HG03565 (cell line): ENCODE results near the gene GBX1.

Source experiments
- ATAC-seq: cut with Tn5 transposase; IDR thresholded peaks from one replicate; pipeline ENCODE4 v1.9.1; 2021; ENCODE audit warnings: mild to moderate bottlenecking, moderate library complexity; ENCODE audit not compliant: unreplicated experiment

The GBX1 gene

DNA sequence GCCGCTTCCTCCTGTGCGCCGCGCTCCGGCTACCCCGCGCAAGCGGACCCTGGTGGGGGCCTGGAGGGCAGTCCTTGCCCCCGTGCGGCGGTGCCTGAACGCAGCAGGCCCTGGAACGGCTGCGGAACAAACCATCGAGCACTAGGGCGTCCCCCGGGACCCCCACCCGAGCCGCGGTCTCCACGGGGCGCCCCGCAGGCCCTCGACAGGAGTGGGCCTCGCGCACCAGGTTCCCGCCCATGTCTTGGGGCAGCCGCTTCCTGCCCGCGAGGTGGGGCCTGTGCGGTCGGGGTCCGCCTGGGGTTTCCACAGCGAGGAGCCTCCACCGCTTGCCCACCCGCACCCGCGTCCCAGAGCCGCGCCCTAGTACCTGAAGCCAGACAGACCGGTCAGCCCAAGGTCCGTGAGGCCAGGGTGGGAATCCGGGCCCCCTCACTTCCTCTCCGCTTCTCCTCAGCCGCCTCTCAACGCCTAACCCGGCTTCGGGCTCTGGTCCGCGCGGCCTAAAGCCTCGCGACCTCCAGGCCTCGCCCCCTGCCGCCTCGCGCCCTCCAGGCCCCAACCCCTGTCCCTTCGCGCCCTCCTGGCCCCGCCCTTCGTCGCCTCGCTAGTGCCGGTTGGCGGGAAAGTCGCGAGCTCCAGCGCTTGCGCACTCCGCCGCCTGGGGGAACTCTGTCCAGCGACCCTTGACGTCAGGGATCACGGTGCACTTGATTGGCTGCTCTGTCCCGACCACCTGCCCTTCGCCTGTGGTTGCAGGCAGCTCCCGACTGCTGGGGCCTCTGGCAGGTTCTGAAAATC lies 7.0 kb upstream of the GBX1 start:
- no peak for ATAC-seq

DNA sequence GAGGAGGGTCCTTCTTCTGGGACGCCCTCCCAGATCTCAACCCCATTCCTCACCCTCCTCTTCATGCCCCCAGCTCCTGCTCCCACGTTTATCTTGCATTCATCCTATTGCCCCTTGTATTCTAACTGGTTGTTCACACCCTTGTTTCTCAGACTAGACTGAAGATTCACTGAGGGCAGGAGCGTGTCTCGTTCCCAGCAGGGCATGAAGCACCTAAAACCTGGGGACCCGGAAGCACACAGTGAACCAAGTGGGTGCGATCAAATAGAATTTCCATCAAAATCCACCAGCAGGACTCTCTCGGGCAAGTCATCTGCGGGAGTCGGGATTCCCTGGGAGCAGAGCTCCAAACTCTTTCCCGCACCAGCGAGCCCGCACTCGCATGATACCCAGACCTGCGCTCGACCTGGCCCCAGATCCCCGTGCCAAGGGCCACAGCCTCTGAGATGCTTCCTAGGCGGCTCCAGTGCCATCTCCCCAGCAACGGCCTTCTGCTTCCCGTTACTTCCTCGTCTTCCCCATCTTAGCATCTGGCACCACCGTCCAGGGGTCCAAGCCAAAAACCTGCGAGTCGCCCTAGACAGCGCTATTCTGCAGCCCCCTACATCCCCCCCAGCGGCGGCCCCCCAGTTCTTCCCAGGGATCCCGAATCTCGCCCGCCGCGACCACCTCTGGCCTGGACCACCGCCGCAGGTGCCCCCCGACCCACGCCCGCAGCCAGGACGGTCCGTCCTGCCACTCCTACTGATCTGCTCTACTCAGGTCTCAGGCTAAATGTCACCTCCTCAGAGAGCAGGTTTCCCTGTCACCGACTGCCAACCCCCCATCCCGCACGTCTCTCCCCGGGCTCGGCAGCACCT lies 6.1 kb upstream of the GBX1 start:
- no peak for ATAC-seq

DNA sequence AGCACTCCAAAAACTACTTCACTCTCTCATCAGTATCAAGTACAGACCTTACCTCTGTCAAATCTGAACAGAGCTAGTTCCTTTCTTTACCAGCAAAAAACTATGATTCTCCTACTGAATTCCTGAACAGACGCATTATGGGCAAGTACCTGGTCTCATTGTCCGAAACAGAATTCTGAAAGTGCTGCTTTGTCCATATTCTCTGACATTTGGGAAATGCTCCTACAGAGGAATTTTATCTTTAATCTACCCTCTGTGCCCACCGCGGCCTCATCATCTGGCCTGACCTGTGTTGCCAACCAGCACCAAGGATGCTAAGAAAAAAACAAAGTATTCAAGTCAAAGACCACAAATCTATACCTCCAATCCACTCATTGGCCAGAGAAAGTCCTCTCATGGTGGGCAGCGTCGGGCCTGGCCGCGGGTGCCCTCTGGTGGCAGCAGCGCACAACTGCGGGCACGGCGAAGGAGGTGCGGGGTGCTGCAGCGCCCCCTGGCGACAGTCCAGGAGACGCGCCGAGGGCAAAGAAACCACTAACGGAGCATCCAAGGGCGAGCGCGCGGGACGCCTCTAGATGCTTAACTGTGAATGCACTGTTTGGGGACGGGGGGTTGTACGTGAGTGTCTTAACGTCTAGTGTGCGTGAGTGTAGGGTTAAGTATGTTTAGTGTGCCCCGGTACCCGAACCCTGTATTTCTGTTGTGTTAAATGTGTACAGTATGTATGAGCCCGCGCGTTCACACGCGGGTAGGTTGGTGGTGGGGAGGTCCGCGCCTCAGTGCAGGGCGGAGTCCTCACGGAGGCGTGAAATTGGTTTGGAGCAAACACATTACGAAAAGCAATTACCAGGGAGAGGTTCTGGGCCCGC lies 5.0 kb upstream of the GBX1 start:
- no peak for ATAC-seq

DNA sequence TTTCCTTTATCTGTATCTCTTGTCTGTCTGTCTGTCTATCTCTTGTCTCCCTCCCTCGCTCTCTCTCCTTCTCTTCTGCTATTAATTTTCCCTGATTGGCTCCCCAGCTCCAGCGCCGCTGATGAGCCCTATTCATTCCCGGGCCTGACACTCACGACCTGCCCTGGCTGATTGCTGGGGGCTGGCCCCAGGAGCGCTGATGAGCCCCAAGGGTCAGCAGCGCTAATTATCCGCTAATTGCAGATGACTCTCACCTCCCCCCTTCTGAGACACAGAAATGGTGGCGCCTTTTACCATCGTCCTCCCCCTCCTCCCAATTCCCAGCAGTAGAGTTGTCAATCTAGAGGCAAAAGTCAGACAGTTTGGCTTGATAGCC lies 1.3 kb upstream of the GBX1 start:
- ATAC-seq: no peak

DNA sequence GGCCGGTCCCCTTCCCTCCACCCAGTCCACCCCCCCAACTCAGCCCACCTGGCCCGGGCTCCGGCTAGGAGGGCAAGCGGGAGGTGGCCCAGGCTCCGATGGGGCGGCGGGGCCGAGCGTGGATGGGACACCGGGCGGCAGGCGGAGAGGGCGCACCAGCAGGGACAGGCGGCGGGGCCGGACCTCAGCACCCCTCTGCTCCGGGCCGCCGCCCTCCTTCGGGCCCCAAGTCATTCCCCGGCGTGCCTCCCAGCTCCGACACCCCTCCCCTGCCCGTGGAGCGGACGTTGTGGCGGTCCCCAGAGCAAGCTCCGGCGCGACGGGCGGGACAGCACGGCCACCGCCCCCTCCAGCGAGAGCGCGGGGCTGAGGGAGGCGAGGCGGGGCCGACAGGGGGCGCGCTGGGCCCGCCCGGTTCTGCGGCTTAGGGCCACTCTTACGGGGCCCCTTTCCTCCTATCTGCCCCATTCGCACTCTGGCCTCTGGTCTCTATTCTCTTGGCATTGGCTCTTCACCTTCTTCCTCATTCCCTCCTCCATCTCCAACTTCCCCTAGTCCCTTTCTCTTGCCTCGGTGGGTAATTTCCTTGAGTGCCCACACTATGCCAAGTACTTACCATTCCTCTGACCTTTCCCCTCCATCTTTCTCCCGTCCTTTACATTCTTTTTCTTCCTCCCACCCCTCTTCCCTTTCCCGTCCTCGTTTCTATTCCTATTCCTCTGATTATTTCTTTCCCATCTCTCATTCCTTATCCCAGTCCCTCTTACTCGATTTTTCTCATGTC lies 701 bp upstream of the GBX1 start:
- no peak for ATAC-seq

DNA sequence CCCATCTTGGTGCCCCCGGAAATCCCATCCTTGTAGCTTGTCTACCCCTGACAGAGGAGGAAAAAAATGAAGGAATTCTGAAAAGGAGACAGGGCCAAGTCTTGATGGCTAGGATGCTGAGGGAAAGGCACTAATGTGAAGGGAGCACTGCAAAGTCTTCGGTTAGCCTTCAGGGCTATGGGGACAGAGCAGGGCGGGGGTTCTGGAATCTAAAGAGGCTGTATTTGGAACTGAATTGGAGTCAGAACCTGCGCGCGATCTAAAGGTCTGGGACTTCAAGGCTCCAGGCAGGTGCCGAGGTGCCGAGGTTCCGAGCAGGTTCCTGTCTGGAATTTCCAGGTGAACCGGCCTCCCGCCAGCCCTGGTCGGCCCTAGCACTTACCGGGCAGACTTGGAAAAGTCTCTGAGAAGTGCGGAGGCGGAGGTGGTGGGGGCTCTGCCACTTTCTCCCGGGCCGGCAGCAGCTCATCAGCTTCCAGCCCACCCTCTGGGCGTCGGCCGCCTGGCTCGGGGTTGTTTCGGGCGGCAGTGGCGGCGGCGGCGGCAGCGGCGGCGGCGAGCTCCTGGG lies 781 bp downstream of the GBX1 start:
- ATAC-seq: no peak

DNA sequence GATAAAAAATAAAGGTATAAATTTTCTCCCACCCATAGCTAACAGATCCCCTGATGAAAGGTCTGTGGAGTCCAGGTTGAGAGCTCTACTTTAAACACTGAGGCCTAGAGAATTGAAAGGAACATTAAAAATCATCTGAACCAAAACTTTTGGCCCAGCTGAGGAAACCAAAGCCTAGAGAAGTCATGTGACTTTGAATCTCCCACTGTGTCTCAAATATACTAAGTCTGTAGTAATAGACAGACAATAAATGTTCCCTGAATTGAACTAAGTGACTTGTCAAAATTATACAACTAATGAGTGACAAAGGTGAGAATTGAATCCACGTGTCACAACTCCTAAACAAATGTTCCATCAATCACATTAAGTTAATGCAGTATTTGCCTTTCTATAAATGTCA lies 5.7 kb downstream of the GBX1 start:
- no peak for ATAC-seq

DNA sequence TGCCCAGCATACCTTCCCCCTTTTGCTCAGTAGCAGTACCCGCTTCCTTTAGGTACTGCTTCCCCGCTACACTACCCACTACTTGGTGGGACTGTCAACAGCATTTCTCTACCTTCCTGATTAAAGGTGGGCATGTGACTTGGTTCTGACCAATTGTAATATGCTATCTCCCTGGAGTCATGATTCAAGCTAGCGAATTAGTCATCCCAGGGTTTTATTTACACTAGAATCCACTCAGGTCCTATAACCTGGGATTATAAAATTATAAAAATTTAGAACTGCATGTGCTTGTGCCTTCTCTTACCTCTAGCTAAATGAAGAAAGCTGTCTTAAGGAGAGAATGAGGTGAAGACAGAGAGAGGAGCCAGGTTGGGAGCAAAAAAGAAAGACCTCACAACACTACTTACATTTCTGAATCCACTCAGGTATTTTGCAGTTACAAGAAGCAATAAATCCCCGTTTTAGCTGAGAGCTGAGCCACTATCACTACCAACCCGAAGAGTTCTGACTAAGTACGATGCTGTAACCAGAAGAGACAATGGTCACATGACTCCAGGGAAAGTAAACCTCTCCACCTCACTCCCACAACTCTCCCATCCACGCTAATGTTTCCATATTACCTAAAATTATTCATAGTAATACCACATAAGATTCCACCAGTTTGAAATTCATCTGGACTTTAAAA lies 9.7 kb downstream of the GBX1 start:
- ATAC-seq: no peak

DNA sequence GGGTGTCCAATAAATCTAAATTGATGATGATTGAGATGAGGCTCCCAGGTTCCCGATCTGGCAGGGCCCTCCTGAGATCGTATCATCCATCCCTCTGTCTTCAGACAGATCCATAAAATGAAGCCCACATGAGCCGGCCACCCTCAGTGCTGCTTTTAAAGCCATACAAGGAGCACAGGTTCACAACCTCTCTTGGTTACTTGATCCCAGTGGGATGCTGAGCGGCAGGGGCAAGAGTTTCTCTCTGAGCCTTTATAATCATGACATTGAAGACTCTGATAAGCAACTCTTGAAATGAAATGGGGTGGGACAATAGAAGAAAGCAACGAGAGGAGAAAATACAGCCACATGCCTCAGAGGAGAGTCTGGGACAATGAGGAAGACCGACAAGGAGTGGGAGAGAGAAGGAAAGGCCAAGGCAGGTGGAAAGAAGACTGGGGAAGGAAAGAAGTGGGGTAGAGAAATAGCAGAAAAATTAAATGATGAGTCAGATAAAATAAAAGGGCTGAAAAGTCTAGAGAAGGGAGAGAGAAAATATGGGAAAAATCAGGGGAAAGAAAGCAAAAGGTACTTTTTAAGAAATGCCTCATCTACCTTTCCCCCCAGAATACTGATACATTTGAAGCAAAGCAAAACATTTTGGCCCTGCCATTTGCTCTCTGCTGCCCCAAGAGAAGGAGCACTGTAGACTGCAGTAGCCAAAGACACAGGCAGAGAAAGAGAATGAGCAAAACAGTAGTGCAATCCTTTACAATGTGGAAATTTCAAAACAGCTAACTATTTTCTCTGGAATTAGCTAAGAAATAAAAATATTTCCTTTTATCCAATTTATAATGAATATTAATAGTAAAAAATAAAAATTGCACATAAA lies 14.6 kb downstream of the GBX1 start:
- no peak for ATAC-seq

DNA sequence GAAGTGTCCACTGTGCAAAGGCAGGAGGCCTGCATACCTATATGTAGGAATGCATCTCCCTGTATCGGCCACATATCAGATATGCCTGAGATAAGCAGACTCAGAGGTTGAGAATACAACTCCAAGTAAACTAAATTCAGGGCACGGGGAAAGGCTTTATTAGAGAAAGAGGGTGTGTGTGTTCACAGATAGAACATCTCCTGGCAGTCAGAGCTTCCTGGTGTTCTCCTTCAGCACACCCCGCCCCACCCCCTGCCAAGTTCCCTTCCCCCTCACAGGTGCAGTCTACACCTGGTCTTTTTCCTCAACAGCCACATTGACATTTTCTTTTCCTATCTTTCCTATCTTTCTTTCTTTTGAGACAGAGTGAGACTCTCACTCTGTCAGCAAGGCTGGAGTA lies 17.1 kb downstream of the GBX1 start:
- no peak for ATAC-seq

DNA sequence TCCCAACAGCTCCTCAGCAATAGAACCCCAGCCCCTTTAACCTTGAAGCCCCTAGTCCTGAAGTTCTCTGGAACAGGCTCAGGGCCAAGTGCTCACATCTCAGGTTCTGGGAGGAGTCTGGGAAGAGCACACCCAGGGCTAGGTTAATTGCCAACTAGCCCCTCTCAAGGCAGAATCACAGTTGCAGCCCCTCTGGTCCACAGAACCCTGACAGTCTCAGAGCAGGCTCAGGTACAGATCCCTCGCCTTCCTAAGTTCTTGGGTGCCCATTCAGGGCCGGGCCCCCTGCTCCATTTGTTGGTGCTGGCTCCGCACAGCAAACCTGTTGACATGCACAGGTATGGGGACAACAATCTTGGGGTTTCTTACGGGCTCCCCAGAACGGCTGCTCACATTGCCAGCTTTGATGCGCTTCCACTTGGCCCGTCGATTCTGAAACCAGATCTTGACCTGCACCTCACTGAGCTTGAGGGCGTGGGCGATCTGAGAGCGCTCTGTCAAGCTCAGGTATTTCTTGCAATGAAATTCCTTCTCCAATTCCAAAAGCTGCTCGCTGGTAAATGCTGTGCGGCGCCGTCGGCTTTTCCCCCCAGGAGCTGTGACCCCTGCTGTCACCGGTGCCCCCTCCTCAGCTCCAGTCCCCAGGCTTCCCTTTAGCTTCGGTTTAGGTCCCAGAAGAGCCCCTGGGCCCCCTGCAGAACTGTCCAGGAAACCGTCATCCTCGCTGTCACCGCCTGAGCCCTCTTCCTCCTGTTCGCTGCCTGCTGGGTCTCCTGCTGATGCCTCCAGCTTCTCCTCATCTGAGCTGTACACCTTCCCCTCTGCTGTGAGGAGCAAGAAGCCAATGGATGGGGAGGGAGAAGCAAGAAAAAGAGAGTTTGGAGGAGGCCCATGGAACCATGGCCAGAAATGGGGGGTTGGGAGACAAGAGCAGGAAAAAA lies 18.9 kb downstream of the GBX1 start:
- ATAC-seq: no peak

DNA sequence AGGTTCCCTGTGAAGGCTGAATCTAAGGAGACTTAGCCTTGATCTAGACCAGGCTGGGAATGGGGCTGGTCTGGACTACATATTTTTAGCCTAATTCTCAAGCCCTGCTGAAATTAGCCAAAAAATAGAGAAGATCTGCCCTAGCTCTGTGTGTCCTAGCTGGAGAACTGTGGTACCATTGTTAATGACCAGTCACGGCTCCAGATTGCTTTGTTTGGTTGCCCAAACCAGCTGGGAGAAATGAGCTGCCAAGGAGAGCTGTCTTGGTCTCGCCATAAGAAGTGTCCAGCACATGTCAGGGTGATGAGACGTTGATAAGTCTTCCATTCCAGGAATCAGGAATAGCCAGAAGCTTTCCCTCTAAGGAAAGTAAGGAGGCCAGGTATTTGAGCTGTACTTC lies 20.7 kb downstream of the GBX1 start:
- no peak for ATAC-seq

DNA sequence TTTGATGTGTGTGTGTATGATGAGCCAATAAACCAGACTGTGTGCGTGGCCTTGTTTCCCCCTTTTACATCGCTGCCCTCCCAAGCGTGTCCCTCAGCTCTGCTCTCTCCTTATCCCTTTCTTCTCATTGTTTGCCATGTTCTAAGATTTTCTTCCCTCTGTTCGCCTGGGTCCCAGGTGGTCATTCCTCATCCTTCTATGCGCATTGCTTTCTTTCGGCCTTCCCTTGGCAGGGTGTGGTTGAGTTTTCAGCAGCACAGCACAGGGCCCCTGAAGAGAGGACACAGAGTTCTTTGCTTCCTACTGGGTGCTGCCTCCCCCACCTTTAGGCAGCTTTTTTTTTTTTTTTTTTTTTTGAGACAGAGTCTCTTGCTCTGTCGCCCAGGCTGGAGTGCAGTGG lies 23.1 kb downstream of the GBX1 start:
- ATAC-seq: no peak

DNA sequence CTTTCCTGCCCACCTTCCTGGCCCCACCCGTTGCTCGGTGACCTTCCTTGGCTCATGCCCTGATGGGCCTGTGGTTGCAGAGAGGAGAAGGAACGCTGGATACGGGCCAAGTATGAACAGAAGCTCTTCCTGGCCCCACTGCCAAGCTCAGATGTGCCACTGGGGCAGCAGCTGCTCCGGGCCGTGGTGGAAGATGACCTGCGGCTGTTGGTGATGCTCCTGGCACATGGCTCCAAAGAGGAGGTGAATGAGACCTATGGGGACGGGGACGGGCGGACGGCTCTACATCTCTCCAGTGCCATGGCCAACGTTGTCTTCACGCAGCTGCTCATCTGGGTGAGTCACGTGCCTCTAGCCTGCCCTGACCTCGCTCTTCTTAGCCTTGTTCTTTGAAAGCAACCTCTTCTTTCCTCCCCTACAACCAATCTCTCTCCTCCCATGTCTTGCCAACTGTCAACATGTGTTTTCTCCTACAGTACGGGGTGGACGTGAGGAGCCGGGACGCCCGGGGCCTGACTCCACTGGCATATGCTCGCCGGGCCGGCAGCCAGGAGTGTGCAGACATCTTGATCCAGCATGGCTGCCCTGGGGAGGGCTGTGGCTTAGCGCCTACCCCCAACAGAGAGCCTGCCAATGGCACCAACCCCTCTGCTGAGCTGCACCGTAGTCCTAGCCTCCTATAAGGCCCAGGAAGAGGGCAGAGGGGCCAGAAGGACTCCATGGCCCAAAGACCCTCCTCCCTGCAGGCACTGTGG lies 24.1 kb downstream of the GBX1 start:
- ATAC-seq: no peak

DNA sequence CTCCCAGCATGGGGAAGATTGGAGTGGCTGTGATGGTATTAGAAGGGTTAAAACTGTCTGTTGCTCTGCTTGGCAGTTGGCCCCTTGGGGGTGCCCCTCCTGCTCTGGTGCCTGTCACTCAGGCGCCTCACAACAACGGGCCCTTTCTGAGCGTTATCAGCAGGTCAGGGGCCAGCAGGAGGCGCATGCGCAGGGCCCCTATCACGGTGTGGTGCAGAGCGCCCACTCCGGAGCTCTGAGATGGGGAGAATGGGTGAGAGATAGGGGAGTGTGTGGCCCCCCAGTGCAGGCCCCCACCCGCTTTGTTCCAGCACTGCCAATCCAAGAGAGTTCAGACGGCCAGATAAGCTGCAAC lies 24.8 kb downstream of the GBX1 start:
- no peak for ATAC-seq

DNA sequence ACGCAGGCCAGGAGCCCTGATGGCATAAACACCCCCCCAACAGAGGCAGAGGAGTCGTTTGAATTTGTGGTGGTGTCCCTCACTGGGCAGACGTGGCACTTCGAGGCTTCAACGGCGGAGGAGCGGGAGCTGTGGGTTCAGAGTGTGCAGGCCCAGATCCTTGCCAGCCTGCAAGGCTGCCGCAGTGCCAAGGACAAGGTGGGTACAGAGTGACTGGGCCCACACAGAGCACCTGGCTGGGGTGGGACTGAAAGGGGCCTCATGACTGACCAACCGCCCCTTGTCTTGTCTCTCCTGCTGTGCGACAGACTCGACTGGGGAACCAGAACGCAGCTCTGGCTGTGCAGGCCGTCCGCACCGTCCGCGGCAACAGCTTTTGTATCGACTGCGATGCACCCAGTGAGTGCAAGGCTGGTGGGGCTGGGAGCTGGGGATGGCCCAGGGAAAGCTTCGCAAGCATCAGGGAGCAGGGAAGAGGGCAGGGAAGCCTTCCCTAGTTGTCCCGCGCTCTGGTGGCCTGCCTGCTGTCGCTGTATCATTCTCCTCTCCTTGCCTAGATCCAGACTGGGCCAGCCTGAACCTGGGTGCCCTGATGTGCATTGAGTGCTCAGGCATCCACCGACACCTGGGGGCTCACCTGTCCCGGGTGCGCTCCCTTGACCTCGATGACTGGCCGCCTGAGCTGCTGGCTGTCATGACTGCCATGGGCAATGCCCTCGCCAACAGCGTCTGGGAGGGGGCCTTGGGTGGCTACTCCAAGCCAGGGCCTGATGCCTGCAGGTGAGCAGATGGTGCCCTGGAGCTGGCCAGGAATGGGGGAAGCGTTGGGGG lies 25.4 kb downstream of the GBX1 start:
- no peak for ATAC-seq
